Psoas muscle (tissue), 8 donors: ENCODE data around the gene NRSN1. TPM values are rescaled to one million over a fixed set of nuclear protein-coding genes. Genes with fewer than 3 reads are reported as not detected.

ENCODE experiments used
- ATAC-seq, 4 donors: fragments of 200-7000 bp; cut with Tn5 transposase; one replicate each; pipeline ENCODE4 v1.9.1; 2020; ENCODE audit warnings: moderate library complexity in 3 of 4, mild to moderate bottlenecking in 2 of 4
- DNase-seq, 2 donors: peaks; one replicate each; pipeline ENCODE4 v3.0.0-alpha.2; 2020
- H3K27ac ChIP-seq: fragments of 200-600 bp; one replicate; pipeline ENCODE4 v1.8.0; 2022
- H3K27me3 ChIP-seq, 3 donors: fragments of 200-600 bp in 1 of 3; one replicate each; pipeline versions ENCODE4 v1.6.1 to v1.8.0; 2013 to 2022; ENCODE audit warnings: low read length in 2 of 3, mild to moderate bottlenecking in 2 of 3, moderate library complexity in 1 of 3; ENCODE audit not compliant: insufficient read depth in 3 of 3
- H3K36me3 ChIP-seq, 2 donors: fragments of 200-600 bp in 1 of 2; one replicate each; pipeline versions ENCODE4 v1.6.1 to v1.8.0; 2013 to 2022; ENCODE audit warnings: low read depth in 1 of 2, mild to moderate bottlenecking in 1 of 2, moderate library complexity in 1 of 2; ENCODE audit not compliant: insufficient read depth in 1 of 2
- H3K4me1 ChIP-seq: fragments of 200-600 bp; one replicate; pipeline ENCODE4 v1.8.0; 2022
- H3K4me3 ChIP-seq: fragments of 200-600 bp; one replicate; pipeline ENCODE4 v1.8.0; 2022; ENCODE audit warnings: mild to moderate bottlenecking
- H3K9me3 ChIP-seq: fragments of 200-600 bp; one replicate; pipeline ENCODE4 v1.8.0; 2022
- WGBS, 3 donors: extraction: QIAGEN DNeasy Blood & Tissue Kit; methylation state at CpG; one replicate each; pipeline versions ENCODE4 v1.1.6 to v1.1.7; 2013; 5-methylcytosine and 5-hydroxymethylcytosine counted together
- intact Hi-C, 2 donors: fragments of 100-400 bp; cut with DNase I; formaldehyde crosslinking; loops; one replicate each; pipeline versions ENCODE4 v1.11.0 to v1.14.2; 2022
- polyA plus RNA-seq, 3 donors: library from polyadenylated mRNA; stranded (reverse); fragments of 200-250 nt; gene quantifications; one replicate each; pipeline ENCODE4 v1.2.3, GENCODE V29; 2013
- total RNA-seq, 4 donors: library from RNA; stranded (reverse); fragmentation: NEBNext Ultra II Directional in 2 of 4; extraction: Animal tissue kit (Norgen Biotek cat#: 25700) in 2 of 4; gene quantifications; one replicate each; pipeline versions ENCODE4 v1.2.1 to v1.2.4, GENCODE V29; 2021 to 2023
- TF ChIP-seq, protein P1 (sequence below): fragments of 200-600 bp; IDR thresholded peaks from one replicate; pipeline ENCODE4 v1.8.0; 2022; ENCODE audit warnings: antibody characterized with exemption
- donor health status: healthy with polysubstance abuse.
- donor health status: DM: no; HTN: no; CAD: no; lungs with moderate emphysema.
- donor health status: Bipolar disorder and iron deficiency.
- donor health status: healthy.
- donor health status: DM: yes; HTN: yes; CAD: no.
- donor health status: DM: no; HTN: no; CAD: no.
- donor health status: DM: no; HTN: no; CAD: no.
- donor health status: DM: yes; HTN: yes; CAD: no.

The NRSN1 gene
- total and polyA plus RNA-seq, 7 donors, result 0.05 TPM; not detected in 6

DNA sequence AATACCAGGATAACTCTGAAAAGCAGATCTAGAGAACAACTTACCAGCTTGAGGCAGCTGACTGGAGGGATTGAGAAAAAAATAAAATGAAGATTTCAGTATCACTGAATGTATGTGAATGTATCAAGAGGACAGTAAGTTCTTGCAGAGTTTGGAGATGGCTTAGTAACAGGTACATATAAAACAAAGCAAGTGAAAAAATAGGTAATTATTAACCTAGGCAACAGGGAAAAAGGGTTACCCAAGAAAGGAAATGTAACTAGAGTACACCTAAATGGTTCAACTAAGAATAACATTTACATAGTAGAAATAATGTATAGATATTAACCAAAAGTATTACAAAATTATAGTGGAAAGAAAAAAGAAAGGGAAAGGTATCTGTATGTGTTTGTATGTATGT lies 67.3 kb downstream of the NRSN1 start:
- TF ChIP-seq, protein P1, sequence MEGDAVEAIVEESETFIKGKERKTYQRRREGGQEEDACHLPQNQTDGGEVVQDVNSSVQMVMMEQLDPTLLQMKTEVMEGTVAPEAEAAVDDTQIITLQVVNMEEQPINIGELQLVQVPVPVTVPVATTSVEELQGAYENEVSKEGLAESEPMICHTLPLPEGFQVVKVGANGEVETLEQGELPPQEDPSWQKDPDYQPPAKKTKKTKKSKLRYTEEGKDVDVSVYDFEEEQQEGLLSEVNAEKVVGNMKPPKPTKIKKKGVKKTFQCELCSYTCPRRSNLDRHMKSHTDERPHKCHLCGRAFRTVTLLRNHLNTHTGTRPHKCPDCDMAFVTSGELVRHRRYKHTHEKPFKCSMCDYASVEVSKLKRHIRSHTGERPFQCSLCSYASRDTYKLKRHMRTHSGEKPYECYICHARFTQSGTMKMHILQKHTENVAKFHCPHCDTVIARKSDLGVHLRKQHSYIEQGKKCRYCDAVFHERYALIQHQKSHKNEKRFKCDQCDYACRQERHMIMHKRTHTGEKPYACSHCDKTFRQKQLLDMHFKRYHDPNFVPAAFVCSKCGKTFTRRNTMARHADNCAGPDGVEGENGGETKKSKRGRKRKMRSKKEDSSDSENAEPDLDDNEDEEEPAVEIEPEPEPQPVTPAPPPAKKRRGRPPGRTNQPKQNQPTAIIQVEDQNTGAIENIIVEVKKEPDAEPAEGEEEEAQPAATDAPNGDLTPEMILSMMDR, result no peak
- Histone ChIP-seq H3K27ac (no peak overlapping the region), H3K4me3 (no peak overlapping the region), H3K4me1 (no peaks in the 10 kb centered on the region), H3K36me3 (no peaks in the 10 kb centered on the region), H3K27me3 (no peaks in the 10 kb centered on the region), H3K9me3 (no peaks in the 10 kb centered on the region)
- no peak for ATAC-seq
- intact Hi-C loops, result no loop called here
- DNase-seq, result no peak

DNA sequence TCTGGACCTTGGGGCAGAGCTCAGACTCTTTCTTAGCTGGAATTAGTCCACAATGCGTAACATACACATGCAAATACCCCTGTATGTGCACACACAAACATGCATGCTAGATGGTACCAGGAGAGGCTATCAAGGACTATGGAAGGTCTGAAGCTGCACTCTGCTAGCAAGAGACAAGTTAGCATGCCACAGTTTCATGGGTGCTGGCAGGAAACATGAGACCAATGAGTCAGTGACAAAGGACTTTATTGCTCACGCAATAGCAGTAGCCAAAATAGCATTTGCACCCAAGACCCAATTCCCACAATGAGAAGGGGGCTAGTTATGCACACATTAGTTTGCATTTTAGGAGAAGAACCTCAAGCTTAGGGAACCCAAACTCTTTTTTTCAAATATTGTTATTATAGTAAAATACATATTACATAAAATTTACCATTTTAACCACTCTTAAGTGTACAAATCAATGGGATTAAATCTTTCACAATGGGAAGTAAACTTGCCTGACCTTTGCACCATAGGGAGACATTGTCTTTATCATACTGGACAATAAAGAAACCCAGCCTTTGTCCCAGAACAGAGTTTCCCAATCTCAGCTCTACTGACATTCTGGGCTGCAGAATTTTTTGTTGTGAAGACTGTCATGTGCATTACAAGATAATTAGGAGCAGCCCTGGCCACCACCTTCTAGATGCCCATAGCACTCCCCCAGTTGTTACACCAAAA lies 69.1 kb downstream of the NRSN1 start:
- no peaks in the 10 kb centered on the region for H3K4me1 ChIP-seq
- DNase-seq (no peak), ATAC-seq (no peak)
- H3K9me3 ChIP-seq, result no peaks in the 10 kb centered on the region
- 67 to 80% (median 74%) methylated on average over 2 of the region's 2 CpGs for WGBS, 3 donors
- intact Hi-C loops, result no loop called here
- no peak overlapping the region for H3K4me3 ChIP-seq
- TF ChIP-seq, protein P1, result no peak
- H3K27me3 ChIP-seq, result no peaks in the 10 kb centered on the region
- H3K36me3 ChIP-seq, result no peaks in the 10 kb centered on the region
- H3K27ac ChIP-seq, result no peak overlapping the region

DNA sequence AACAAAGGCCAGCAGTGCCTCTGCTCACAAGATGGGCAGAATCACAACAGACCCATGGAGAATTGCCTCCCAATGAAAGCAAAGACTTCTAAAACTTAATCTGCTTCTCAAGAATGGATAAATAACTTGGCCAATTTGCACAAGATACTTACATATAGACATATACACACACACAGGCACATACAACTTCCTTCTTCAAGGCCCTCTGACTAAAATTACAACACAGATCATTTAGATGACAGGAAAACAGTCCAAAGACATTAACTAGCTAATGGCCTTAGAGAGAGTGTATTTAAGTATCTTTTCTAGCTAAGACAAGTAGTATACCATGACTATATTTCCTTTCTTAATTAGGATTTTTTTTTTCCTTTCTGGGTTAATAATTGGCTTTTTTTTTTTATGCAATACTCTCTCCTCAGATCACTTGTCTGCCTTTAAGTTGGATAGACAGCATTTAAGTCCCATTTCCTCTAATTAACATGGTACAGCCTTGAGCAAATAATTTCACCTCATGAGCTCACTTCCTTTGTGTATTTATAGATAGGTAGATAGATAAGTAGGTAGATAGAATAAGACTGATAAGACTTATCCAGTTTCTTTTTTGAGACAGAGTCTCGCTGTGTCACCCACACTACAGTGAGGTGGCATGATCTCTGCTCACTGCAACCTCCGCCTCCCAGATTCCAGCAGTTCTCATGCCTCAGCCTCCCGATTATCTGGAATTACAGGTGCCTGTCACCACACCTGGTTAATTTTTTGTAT lies 70.0 kb downstream of the NRSN1 start:
- H3K4me1 ChIP-seq, result no peaks in the 10 kb centered on the region
- no peak overlapping the region for H3K27ac ChIP-seq
- 91 to 97% (median 92%) methylated on average over 3 of the region's 3 CpGs for WGBS, 3 donors
- TF ChIP-seq, protein P1, result no peak
- intact Hi-C loops, result no loop called here
- no peaks in the 10 kb centered on the region for H3K36me3 ChIP-seq
- H3K27me3 ChIP-seq, result no peaks in the 10 kb centered on the region
- H3K4me3 ChIP-seq, result no peak overlapping the region
- DNase-seq (no peak), ATAC-seq (no peak)
- no peaks in the 10 kb centered on the region for H3K9me3 ChIP-seq

Other genes with a start within 250 kb of the NRSN1 start
- gene DCDC2, start 231.8 kb downstream of the NRSN1 start, total RNA-seq, result 1 to 10 TPM in 1 of 4 donors, under 1 TPM in 3; 0.60 to 3.1 (median 0.86) TPM
- gene DCDC2, start 231.8 kb downstream of the NRSN1 start, polyA plus RNA-seq, result 1 to 10 TPM in 1 of 3 donors, under 1 TPM in 2; 0.45 to 1.1 (median 0.47) TPM